SK-N-SH (cell line): ENCODE data around the gene JMJD8. TPM values are rescaled to one million over a fixed set of nuclear protein-coding genes. Genes with fewer than 3 reads are reported as not detected.
A peak's percentile ranks its signal among the peaks of the same experiment; 100 is the strongest.

Experiments used
- CTCF ChIA-PET: fragments of 300-600, 350-600 bp; formaldehyde crosslinking; extraction: SDS; loops from one replicate; lab custom pipeline; 2021; lab: Yijun Ruan, JAX
- POLR2A ChIA-PET: fragments of 350-600 bp; sonication (Branson Sonifier 250); formaldehyde crosslinking; extraction: SDS; loops from one replicate; lab custom pipeline; 2020; ENCODE audit warnings: antibody characterized with exemption, inconsistent platforms; lab: Yijun Ruan, JAX
- DNase-seq: peaks from one replicate; pipeline ENCODE4 v3.0.0; 2012
- H2AFZ ChIP-seq: fragments of 200-600 bp; sonication (generic); 2 replicates; pipeline ENCODE4 v1.8.1; 2016; ENCODE audit warnings: antibody characterized with exemption, mild to moderate bottlenecking, low read depth
- H3F3A ChIP-seq: fragments of 200-600 bp; sonication (generic); replicated peaks from 2 replicates; pipeline ENCODE3; 2016; ENCODE audit warnings: antibody characterized with exemption, mild to moderate bottlenecking; ENCODE audit not compliant: insufficient read depth
- H3K27ac ChIP-seq, 2 experiments: fragments of 200-500 bp in 1 of 2; fragments of 200-600 bp in 1 of 2; sonication (Bioruptor generic) in 1 of 2; sonication (generic), shearing (Covaris generic) in 1 of 2; 2 replicates each; pipeline versions ENCODE4 v1.5.1 to v1.6.1; 2014 to 2016; ENCODE audit warnings: low read depth in 2 of 2, inconsistent platforms in 1 of 2, low read length in 1 of 2, mild to moderate bottlenecking in 1 of 2, mixed read lengths in 1 of 2
- H3K27me3 ChIP-seq: fragments of 200-600 bp; sonication (generic), shearing (Covaris generic); 2 replicates; pipeline ENCODE4 v1.6.1; 2016; ENCODE audit warnings: mixed run types; ENCODE audit not compliant: insufficient read depth
- H3K36me3 ChIP-seq, 2 experiments: fragments of 200-500 bp in 1 of 2; fragments of 200-600 bp in 1 of 2; sonication (Bioruptor generic) in 1 of 2; sonication (generic) in 1 of 2; replicated peaks in 1 of 2; 2 replicates each; pipeline versions ENCODE3 to v1.5.1; 2014 to 2016; ENCODE audit warnings: low read length in 1 of 2, mild to moderate bottlenecking in 1 of 2; ENCODE audit not compliant: insufficient read depth in 2 of 2, control insufficient read depth in 1 of 2
- H3K4me1 ChIP-seq, 2 experiments: fragments of 200-500 bp in 1 of 2; fragments of 200-600 bp in 1 of 2; sonication (Bioruptor generic) in 1 of 2; sonication (generic), shearing (Covaris generic) in 1 of 2; 2 replicates each; pipeline versions ENCODE4 v1.5.1 to v1.6.1; 2014 to 2016; ENCODE audit warnings: low read depth in 1 of 2, low read length in 1 of 2, mixed run types in 1 of 2; ENCODE audit not compliant: insufficient read depth in 2 of 2, control insufficient read depth in 1 of 2
- H3K4me2 ChIP-seq: fragments of 200-600 bp; sonication (generic), shearing (Covaris generic); 2 replicates; pipeline ENCODE4 v1.6.1; 2017; ENCODE audit warnings: mixed run types
- H3K4me3 ChIP-seq, 2 experiments: fragments of 200-500 bp in 1 of 2; fragments of 200-600 bp in 1 of 2; sonication (Bioruptor generic) in 1 of 2; sonication (generic), shearing (Covaris generic) in 1 of 2; 2 replicates each; pipeline versions ENCODE4 v1.5.1 to v1.8.1; 2014 to 2016; ENCODE audit warnings: low read depth in 2 of 2, inconsistent platforms in 1 of 2, low read length in 1 of 2, mild to moderate bottlenecking in 1 of 2, mixed read lengths in 1 of 2, moderate library complexity in 1 of 2
- H3K79me2 ChIP-seq: fragments of 200-600 bp; sonication (generic); 2 replicates; pipeline ENCODE4 v1.8.1; 2017; ENCODE audit warnings: mild to moderate bottlenecking; ENCODE audit not compliant: insufficient read depth
- H3K9ac ChIP-seq: fragments of 200-600 bp; sonication (generic); 2 replicates; pipeline ENCODE4 v1.6.1; 2017; ENCODE audit warnings: mixed run types
- H3K9me2 ChIP-seq: fragments of 200-600 bp; sonication (generic); 2 replicates; pipeline ENCODE4 v1.6.1; 2017; ENCODE audit warnings: mixed run types
- H3K9me3 ChIP-seq: fragments of 200-600 bp; sonication (generic); 2 replicates; pipeline ENCODE4 v1.6.1; 2017; ENCODE audit warnings: mixed run types, mild to moderate bottlenecking, moderate library complexity
- H4K20me1 ChIP-seq: fragments of 200-600 bp; sonication (generic); 2 replicates; pipeline ENCODE4 v1.6.1; 2017; ENCODE audit warnings: mild to moderate bottlenecking, mixed run types; ENCODE audit not compliant: insufficient read depth
- ELF1 ChIP-seq: IDR thresholded peaks from 2 replicates; pipeline ENCODE4 v1.4.0; 2012
- EZH2phosphoT487 ChIP-seq: fragments of 200-600 bp; sonication (generic); IDR thresholded peaks from 2 replicates; pipeline ENCODE4 v1.6.1; 2017; ENCODE audit warnings: low read depth, mixed run types, mild to moderate bottlenecking, antibody characterized with exemption, moderate library complexity, borderline replicate concordance
- FOXM1 ChIP-seq: IDR thresholded peaks from 2 replicates; pipeline ENCODE4 v1.4.0; 2012; ENCODE audit warnings: low read depth, mild to moderate bottlenecking
- IRF3 ChIP-seq: fragments of 150-350 bp; IDR thresholded peaks from 2 replicates; pipeline ENCODE4 v1.6.1; 2016; ENCODE audit warnings: mild to moderate bottlenecking, low read depth, low read length
- JUND ChIP-seq: IDR thresholded peaks from 2 replicates; pipeline ENCODE4 v1.4.0; 2012
- MXI1 ChIP-seq: IDR thresholded peaks from 2 replicates; pipeline ENCODE4 v1.6.1; 2012; ENCODE audit warnings: mild to moderate bottlenecking, low read depth, low read length, improper control_type of control experiment
- PBX3 ChIP-seq: IDR thresholded peaks from 2 replicates; pipeline ENCODE4; 2012
- RCOR1 ChIP-seq: fragments of 150-350 bp; IDR thresholded peaks from 2 replicates; pipeline ENCODE4 v1.6.1; 2017; ENCODE audit warnings: antibody characterized with exemption, low read length
- REST ChIP-seq: IDR thresholded peaks from 2 replicates; pipeline ENCODE4 v1.6.1; 2012; ENCODE audit warnings: mild to moderate bottlenecking, low read depth, low read length, moderate library complexity
- SIN3A ChIP-seq: IDR thresholded peaks from 2 replicates; pipeline ENCODE4 v1.6.1; 2012; ENCODE audit warnings: low read depth, mild to moderate bottlenecking, low read length, moderate library complexity, borderline replicate concordance
- SMC3 ChIP-seq: IDR thresholded peaks from 2 replicates; pipeline ENCODE4 v1.6.1; 2012; ENCODE audit warnings: low read depth, low read length, improper control_type of control experiment
- USF2 ChIP-seq: fragments of 150-350 bp; IDR thresholded peaks from 2 replicates; pipeline ENCODE4 v1.6.1; 2017; ENCODE audit warnings: antibody characterized with exemption, low read length, low read depth, borderline replicate concordance
- ZBTB33 ChIP-seq: IDR thresholded peaks from 2 replicates; pipeline ENCODE4 v1.4.0; 2012; ENCODE audit warnings: low read depth, borderline replicate concordance
- WGBS: methylation state at CpG from one replicate; pipeline ENCODE4 v1.1.6; 2017; ENCODE audit warnings: low lambda C conversion rate; 5-methylcytosine and 5-hydroxymethylcytosine counted together
- polyA plus RNA-seq, 3 experiments: library from polyadenylated mRNA; depleted of rRNA; stranded (reverse); fragments of >200 nt; gene quantifications; 2 replicates each; pipeline ENCODE4 v1.2.3, GENCODE V29; 2012

The JMJD8 gene
- polyA plus RNA-seq, 1 of the 3 experiments (the other 2 are of a cell fraction), result 67.0 TPM

- Histone ChIP-seq H3K4me2 (peak within 1 kb of the TSS; percentile 95), H3K9ac (peak within 1 kb of the TSS; percentile 85), H3K27me3 (no peaks in the 10 kb centered on the region), H3K4me3 (peak within 1 kb of the TSS; percentile 78 to 82), H3K36me3 (no peaks in the 10 kb centered on the region), H3K27ac (peak within 1 kb of the TSS in 1 of 2 experiments; percentile 64; a peak in 1 of 4 replicates), H3K9me3 (no peaks in the 10 kb centered on the region), H3K9me2 (no peaks in the 10 kb centered on the region), H3F3A (peaks cover 14% of the 10 kb centered on the region), H4K20me1 (peaks cover 41% of the 10 kb centered on the region), H3K4me1 (peaks cover 14 to 36% of the 10 kb centered on the region in 2 experiments; a peak in 2 of 4 replicates), H3K79me2 (peaks cover 44% of the 10 kb centered on the region), H2AFZ (no peak within 1 kb of the TSS)
- CTCF ChIA-PET, result interaction anchor here (1.0 to 22.4 kb wide), 4 partner anchors 10 to 79 kb away, joined by 4 to 358 read pairs (median 22); partner anchors contain the start of genes ANTKMT, CCDC78, HAGHL and METRN
- DNase-seq, result peak; percentile 98
- POLR2A ChIA-PET, result interaction anchor here (1.7 kb wide), 1 partner anchor 23 kb away, joined by 5 read pairs; no protein-coding TSS in a partner anchor
- WGBS, result 2% methylated on average over 9 of the region's 115 CpGs
- TF ChIP-seq SIN3A (no peak), SMC3 (no peak), PBX3 (no peak), USF2 (no peak), FOXM1 (no peak), IRF3 (no peak), ZBTB33 (no peak), RCOR1 (no peak), EZH2phosphoT487 (no peak), MXI1 (no peak), ELF1 (no peak), JUND (no peak), REST (no peak)
Observed at GRCh38 chr16:705431-706188, 21.5 kb upstream of the JMJD8 start, which contains the start of gene FBXL16. FBXL16 (minus strand) TSS chr16:705801; CDS start chr16:697405, 8,396 bp downstream.
